Measurements from ENCODE around the gene ROCK2.
"Not testable (repeated sequence)": the region's sequence is repeated elsewhere in the genome, so short reads cannot be mapped to it uniquely, and the experiment has no call there.

Gene ROCK2

DNA sequence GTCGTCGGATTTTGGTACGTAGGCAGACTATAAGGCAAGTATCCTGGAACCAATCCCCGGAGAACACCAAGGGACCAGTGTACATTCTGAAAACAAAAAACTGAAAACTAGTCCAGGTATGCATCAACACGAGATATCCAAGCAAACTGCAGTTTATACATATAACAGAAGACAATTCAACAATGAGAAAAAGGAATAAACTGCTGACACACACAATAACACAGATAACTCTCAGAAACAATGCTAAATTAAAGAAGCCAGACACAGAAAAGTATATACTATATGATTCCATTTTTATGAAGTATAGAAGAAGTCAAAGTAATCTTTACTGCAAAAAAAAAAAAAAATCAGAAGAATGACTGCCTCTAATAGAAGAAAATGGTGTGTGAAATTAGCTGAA lies 5.9 kb downstream of the ROCK2 start:
- no peak for DNase-seq

DNA sequence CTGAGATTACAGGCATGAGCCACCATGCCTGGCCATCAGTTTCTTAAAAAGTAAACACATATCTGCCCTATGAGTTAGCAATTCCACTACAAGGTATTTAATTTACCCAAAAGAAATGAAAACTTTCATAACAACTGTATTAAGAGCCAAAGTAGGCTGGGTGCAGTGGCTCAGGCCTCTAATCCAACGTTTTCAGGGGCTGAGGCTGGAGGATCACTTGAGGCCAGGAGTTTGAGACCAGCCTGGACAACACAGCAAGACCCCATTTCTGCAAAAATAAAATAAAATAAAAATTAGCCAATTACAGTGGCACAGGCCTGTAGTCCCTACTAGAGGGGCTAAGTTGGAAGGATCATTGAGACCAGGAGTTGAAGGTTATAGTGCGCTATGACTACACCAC lies 6.5 kb downstream of the ROCK2 start:
- no peak for DNase-seq

DNA sequence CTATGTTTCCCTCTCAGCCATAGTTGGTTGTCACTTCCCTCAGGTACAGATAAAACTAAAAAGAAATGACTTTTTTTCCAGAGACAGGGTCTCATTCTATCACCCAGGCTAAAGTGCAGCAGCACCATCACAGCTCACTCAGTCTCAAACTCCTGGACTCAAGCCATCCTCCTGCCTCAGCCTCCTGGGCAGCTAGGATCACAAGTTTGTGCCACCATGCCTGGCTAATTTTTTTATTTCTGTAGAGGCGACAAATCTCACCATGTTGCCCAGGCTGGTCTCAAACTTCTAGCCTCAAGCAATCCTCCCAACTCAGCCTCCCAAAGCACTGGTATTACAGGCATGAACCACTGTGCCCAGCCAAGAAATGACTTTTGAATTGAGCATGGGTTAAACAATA lies 8.2 kb downstream of the ROCK2 start:
- no peak for DNase-seq

DNA sequence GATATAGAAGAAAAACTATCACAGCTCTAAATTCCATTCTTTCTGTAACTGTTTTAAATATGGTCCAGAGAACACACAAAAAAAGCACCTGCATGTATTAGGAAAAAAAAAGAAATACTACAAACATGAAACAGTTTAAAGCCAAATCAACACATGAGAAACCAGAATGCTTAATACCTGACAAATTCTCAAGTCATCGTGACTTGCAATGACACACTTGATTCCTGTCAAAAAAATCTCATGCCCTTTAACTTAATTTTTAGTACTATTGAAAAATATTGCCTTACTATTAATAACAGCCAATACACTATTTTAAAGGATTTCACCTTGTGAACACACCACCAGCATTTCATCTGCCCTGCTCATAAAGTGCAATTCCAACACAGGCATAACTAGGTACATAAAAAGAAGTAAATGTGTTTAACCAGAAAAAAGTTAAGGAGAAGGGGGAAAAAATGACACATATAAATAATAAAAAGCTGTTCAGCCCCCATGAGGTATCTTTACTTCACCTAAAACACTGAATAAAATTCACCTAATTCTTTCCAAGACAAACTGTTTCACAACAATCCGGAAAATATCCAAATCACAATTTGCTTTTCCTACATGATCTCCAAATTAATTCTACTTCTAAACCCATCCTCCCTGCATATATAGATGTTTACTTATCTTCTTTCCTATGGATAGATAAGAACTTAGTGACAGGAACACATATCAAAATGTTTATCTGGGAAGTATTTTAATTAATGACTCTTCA lies 10.8 kb downstream of the ROCK2 start:
- DNase-seq: no peak

DNA sequence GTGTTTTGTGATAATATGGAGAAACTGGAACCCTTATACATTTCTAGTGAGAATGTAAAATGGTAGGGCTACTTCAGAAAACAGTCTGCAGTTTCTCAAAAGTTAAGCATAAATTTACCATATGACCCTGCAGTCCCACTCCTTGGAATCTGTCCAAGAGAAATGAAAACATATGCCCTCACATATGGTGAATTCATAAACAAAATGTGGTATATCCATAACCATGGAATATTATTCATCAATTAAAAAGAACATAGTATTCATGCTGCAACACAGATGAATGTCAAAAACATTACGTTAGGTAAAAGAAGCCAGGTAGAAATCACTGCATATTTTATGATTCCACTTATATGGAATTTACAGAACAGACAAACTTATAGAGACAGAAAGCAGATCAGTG lies 11.8 kb downstream of the ROCK2 start:
- DNase-seq: no peak

DNA sequence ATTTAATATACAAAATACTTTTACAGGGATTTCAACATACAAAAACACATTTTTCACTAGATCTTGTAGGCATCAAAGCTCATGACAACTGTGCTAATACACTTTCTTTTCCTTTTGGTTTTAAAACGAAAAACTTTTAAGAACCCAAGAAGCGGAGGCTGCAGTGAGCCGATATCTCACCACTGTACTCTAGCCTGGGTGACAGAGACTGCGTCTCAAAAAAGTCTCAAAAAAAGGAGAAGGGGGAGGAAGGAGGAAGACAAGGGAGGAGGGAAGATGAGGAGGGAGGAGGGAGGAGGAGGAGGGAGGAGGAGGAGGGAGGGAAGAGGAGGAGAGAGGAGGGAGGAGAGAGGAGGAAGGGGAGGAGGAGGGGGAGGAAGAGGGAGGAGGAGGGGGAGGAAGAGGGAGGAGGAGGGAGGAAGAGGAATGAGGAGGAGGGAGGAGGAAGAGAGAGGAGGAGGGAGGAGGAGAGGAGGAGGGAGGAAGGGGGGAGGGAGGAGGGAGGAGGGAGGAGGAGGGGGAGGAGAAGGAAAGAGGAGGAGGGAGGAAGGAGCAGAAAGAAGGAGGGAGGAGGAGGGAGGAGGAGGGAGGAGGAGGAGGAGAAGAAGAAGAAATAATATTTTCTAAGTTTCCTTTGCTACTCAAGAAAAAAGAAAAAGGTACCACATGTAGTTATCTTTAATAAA lies 13.8 kb downstream of the ROCK2 start:
- DNase-seq: no peak

DNA sequence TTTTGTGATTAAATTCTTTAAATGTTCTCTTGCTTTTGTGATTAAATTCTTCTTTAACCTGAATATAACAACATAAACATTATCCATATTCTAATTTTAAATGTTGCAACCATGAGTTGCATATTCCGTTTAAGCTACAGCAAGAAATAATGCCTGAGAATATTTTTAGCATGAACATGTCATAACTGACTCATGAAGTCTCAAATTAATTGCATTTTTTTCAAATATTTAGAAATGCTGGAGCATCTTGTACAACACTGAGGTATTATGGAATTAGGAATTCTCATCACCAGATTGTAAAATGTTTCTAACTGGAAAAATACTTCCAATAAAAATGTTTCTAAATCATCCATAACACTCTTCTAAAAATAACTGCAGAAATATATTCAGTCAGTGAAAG lies 14.7 kb downstream of the ROCK2 start:
- DNase-seq: no peak

DNA sequence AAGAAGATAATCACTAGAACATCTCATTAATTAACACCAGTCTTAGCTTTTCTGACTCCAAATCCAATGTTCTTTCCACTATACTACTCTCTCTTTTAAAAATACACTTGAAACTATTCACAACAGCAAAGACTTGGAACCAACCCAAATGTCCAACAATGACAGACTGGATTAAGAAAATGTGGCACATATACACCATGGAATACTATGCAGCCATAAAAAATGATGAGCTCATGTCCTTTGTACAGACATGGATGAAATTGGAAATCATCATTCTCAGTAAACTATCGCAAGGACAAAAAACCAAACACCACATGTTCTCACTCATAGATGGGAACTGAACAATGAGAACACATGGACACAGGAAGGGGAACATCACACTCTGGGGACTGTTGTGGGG lies 15.9 kb downstream of the ROCK2 start:
- DNase-seq: not testable (repeated sequence)

DNA sequence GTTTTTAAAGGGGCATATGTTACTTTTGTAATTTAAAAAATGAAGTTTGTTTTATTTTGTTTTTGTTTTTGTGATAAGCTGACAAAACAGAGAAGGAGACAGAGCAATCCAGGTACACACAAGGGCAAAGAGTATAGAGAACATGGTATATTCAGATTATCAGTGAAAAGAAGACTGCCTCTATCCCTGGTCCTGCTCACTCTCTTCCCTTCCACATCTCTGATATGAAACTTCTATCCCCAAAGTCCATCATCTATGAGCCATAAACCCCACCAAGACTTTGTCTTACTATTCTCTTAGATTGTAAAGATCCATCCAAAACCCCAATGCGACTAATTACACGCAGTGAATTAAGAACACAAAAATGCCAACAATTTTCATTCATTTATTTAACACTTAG lies 16.6 kb downstream of the ROCK2 start:
- DNase-seq: no peak

DNA sequence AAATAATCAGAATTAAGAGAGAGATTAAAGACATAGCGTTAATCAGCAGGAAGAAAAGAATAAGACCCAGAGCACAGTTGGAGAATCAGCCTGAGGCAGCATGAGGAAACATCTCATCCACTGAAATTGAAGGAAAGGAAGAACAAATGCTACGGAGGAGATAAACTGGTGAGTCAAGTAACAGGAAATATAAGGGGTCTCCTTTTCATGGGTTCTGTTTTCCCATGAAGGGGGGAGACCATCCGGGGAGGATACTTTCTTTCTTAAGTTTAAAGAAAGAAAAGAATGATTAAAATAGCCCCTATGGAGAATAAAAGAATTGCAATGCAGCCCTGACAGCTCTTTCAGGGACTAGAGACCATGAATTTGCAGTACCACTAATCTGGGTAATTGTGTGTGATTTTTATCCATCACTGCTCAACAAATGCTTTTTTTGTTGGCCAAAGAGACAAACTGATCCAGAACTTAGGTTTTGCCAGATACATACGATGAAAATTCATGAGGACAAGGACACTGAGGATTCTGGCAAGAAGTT lies 17.7 kb downstream of the ROCK2 start:
- no peak for DNase-seq

DNA sequence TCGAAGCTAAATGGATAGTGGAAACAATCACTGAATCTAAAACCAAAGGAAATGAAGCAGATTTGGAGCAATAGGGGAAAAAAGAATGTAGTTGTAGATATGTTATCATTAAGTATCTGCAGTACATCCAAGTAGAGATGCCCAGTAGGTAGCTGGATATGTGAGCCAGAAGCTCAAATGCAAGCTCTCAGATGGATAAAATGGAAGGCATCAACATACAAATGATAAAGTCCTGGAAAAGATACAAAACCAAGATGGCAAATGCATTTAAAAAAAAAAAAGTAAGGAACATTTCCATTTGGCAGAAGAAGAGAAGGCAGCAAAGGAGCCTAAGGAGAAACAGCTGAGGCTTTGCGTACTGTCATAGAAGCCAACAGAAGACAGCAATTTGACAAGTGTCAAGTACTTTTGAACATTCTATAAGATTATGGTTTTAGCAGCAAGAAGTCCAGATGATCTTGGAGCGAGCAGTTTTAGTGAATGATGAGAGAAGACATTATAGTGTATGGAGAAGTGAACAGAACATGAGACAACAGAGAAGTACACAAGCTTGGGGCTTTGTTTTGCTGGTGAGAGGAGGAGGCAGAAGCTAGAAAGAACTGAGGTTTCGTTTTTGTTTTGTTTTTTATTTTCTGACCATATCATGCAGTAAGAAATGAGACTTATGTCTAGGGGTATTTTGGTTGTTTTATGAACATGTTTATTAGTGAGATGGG lies 18.3 kb downstream of the ROCK2 start:
- DNase-seq: no peak

DNA sequence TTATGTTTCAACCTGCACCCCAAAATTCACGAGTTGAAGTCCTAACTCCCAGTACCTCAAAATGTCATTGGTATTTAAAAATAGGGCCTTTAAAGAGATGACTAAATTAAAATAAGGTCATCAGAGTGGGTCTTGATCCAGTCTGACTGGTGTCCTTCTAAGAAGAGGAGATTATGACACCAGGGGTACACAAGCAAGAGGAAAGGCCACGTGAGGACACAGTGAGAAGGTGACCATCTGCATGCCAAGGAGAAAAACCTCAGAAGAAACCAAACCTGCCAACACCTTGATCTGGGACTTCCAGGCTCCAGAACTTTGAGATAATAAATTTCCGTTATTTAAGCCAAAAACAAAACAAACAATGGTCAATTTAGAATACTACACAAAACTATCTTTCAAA lies 22.6 kb downstream of the ROCK2 start:
- no peak for DNase-seq

DNA sequence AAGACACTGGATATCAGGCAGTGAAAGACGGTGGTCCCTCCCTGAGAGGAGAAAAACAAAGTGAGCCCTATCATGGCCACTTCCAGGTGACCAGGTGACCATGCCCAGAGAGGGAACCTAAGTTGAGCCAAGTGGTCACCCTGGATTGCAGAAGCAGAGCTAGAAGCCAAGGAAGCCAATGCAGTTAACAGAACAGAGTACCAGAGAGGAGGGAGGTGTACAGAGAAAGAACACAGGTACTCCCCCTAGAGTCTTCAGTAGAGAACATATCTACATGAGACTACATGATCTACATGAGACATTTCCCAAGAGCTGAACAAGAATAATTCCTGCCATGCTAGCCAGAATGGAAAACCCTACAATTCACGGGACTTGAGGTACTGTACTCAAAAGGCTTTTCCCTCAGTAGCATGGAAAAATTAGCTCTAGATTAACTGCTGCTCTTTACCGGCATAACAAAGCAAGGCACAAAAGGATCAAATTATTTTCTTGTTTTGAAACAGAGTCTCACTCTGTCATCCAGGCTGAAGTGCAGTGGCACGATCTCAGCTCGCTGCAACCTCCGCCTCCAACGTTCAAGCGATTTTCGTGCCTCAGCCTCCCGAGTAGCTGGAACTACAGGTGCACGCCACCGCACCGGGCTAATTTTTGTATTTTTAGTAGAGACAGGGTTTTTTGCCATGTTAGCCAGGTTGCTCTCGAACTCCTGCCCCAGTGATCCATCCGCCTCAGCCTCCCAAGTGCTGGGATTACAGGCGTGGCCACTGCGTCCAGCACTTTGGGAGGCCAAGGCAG lies 23.5 kb downstream of the ROCK2 start:
- no peak for DNase-seq

DNA sequence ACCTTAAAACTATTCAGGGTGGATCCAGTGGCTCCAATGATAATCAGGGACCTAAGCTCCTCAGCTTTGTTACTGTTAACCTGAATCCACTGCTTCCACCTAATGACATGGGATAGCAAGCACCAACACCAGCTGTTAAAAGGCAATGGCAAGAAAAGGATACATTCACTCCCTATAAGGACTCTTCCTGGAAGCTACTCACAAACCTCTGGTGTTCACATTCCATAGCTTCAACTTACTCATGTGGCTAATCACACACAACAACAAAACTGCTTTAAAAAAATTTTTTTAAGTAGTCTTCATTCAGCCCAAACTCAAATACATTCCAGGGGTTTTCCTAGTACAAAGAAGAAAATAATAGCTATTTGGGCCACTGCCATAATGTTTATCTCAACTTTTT lies 24.5 kb downstream of the ROCK2 start:
- DNase-seq: no peak

DNA sequence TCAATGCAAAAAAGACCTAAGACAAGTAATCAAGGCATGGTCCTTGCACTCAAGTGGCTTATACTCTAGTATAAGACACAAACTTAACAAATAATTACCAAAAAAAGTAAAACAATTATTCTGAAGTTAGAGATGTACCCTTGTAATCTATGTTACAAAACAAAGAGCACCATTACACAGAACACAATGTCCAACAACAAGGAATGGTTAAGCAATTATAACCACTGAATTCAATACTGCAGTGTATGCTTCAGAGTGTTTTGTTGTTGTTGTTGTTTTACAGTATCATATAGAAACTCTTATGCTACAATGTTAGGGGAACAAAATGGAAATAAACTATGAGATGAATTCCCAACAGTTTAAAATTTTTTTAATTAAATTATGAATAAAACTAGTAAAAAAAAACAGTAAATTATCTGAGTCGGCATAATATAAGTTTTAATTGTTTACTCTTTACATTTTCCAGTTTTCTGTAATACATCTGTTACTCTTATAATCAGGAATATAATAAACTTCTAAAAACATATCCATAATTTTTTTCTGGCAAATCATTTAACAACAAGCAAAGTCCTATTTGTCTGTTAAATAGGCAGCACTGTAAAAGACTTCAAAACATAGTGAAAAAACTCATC lies 29.2 kb downstream of the ROCK2 start:
- no peak for DNase-seq

DNA sequence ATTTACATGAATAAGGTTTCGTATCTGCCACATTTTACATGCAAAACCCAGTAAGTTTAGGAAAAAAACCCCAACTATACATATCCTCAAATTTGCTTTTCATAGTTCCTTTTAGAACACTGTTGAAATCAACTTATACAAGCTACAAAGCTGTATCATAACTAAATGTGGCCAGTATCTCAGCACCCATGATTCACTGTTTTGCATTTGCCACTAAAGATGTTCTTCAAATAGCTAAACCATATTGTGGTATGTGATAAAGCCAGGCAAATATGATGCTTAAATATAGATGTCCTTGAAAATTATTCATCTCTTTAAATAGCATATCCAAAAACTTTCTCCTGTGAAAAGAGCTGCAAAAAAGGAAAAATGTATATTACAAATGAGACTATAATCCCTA lies 29.9 kb downstream of the ROCK2 start:
- no peak for DNase-seq

DNA sequence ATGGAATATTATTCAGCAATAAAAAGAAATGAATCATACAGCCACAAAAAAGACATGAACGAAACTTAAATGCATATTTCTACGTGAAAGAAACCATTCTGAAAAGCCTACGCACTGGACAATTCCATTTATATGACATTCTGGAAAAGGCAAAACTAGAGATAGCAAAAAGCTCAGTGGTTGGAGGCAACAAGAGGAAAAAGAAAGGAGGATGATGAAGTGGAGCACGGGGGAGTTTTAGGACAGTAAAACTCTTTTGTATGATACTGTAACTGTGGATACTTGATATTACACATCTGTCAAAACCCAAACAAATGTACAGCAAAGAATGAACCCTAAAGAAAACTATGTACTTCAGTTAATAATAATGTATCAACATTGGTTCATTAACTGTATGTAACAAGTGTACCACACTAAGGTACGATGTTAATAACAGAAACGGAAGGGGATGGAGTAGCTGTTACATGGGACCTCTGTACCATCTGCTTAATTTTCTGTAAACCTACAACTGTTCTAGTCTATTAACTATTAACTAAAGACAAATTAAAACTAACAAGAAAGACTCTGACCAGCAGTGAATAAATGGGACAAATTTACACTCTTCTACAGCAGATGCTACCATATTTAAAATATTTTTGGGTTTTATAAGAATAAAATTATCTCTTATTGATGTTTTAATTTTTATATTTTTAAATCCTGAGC lies 31.5 kb downstream of the ROCK2 start:
- DNase-seq: no peak

DNA sequence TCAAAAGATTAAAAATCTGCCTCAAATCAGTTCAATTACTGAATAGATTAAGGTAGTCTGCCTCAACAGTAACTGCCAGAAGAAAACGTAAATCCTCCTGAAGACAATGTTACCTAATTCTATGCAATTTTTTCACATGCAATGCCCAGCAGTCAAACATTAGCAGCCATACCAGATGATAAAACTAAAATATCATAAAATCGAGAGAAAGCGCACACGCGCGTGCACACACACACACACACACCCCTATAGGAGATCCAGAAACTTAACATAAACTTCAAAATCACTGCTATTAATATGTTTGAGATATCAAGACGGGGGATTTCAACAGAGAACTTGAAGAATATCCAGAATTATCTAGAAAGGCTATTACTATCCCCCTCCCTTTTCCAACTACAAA lies 32.9 kb downstream of the ROCK2 start:
- no peak for DNase-seq

DNA sequence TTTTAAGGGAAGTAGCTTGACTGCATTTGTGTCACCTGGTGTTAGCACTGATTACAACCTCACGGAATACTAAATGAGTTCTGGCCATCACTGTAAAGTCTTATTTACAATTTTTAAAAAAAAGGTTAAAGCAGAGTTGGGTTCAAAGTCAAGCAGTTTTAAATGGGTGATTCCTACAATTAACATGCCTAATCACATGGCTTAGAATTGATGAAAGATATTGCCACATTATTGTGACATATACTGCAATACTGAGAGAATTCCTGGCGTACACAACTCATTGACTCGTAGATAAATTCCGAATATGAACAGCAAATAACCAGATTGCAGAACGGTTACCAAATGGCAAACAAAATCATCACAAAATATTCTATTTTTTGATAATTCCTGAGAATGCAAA lies 34.2 kb downstream of the ROCK2 start:
- DNase-seq: no peak

DNA sequence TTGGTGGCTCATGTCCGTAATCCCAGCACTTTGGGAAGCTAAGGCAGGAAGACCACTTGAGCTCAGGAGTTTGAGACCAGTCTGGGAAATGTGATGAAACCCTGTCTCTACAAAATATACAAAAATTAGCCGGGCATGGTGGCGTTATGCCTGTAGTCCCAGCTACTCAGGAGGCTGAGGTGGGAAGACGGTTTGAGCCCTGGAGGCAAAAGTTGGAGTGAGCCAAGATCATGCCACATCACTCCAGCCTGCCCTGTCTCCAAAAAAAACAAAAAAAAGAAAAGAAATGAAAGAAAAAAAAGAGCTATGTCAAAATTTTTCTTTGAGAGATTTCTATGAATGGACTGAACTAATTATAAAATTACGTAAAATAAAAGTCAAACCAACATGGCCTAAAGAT lies 34.7 kb downstream of the ROCK2 start:
- DNase-seq: no peak

DNA sequence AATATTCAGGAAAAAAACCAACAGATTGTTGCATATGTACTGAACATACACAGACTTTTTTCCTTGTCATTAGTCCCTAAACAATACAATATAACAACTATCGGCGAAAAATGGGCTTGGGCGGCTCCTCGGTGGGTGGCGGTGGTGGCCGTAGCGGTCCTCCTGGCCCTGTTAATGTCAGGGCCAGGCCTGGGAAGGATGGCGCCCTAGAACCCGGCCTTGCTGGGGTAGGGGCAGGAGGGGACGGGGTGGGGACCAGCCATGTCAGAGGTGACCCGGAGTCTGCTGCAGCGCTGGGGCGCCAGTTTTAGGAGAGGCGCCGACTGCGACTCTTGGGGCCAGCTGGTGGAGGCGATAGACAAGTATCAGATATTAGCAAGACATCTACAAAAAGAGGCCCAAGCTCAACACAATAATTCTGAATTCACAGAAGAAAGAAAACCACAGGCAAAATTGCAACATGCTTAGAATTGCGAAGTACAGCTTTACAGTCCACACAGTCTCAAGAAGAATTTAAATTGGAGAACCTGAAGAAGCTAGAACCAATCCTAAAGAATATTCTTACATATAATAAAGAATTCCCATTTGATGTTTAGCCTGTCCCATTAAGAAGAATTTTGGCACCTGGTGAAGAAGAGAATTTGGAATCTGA lies 36.5 kb downstream of the ROCK2 start:
- no peak for DNase-seq

All from NCI-H1092 (cell line).